ENCODE results near the gene RHOF. TPM values are rescaled to one million over a fixed set of nuclear protein-coding genes. Genes with fewer than 3 reads are reported as not detected.

The RHOF gene
- polyA plus RNA-seq, 1 of the 3 experiments (the other 2 are of a cell fraction): 5.0 TPM

DNA sequence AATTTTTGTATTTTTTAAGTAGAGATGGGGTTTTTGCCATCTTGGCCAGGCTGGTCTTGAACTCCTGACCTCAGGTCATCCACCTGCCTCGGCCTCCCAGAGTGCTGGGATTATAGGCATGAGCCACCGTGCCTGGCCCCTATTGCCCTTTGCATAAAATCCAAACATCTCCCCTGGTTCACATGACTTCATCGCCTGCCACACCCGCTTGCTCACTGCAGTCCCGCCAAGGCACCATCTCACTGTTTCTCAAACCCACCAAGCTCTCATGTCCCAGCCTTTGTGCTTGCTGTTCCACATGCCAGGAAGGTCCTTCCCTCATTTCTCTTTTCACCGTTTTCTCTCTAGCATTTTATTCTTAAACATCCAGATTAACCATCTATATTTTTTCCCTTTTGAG lies 9.7 kb downstream of the RHOF start (continued):
- TF ChIP-seq, protein P1, sequence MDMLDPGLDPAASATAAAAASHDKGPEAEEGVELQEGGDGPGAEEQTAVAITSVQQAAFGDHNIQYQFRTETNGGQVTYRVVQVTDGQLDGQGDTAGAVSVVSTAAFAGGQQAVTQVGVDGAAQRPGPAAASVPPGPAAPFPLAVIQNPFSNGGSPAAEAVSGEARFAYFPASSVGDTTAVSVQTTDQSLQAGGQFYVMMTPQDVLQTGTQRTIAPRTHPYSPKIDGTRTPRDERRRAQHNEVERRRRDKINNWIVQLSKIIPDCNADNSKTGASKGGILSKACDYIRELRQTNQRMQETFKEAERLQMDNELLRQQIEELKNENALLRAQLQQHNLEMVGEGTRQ (IDR thresholded peaks at IDR 0.05; ENCODE audit: borderline replicate concordance, low read depth, low read length): no peak
- TF ChIP-seq RCOR1 (IDR thresholded peaks at IDR 0.05; ENCODE audit: low read length): no peak

DNA sequence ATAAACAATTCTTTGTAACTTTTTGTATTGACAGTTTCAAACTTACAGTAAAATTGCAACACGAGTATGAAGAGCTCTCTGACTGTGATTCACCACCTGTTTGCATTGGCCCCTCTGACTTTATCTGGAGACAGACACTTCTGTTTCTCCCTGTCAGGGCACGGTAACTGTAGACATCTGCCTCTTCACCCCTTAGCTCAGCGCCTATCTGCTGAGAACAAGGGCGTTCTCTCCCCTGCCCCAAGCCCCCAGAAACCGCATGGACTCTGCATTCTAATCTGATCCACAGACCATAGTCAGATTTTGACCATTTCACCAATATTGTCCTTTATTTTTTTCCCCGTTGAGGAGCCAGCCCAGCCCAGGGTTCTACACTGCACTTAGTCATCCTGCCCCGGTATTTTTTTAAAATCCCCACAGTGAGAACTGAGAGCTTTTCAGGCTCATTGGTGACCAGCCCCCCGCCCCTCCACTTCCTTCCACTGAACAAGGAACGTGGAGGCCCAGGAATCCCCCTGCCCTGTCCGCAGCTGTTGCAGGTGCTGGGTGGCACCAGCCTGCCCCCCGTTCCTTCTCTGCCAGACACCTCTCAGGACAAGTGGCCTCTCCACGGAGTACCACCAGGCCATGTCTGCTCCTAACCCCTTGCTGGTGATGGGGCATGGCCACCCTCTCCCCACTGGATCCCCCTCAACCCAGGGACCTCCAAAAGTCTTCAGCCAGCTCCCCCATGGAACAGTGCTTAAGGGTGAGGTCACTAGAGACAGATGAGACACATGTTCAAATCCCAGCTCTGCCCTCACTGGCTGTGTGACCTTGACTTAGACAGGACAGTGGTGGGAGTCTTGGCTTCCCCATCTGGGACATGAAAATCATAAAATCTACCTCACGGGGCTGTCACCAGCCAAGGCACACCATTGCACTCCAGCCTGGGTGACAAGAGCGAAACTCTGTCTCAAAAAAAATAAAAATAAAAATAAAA lies 11.2 kb downstream of the RHOF start:
- WGBS (ENCODE audit: low lambda C conversion rate): 69% methylated on average over 14 of the region's 14 CpGs
- H3K4me2 ChIP-seq: no peak overlapping the region
- peaks cover 0 to 13% of the 10 kb centered on the region in 2 experiments; a peak in 2 of 4 replicates for H3K4me1 ChIP-seq (ENCODE audit: control insufficient read depth in 1 of 2, insufficient read depth in 2 of 2, low read depth in 1 of 2, low read length in 1 of 2)
- H3K79me2 ChIP-seq (ENCODE audit: insufficient read depth): no peaks in the 10 kb centered on the region; the same call in 1 of the 2 replicates
- no peak overlapping the region; a peak in 1 of 4 replicates for H3K27ac ChIP-seq (ENCODE audit: low read depth in 2 of 2, low read length in 1 of 2)
- CTCF ChIA-PET: interaction anchor here (0.6 to 25.7 kb wide), 7 partner anchors 9 to 106 kb away, joined by 3 to 382 read pairs (median 5); partner anchors contain the start of genes PSMD9 and RHOF
- no peaks in the 10 kb centered on the region for H3K9me3 ChIP-seq
- no peak for DNase-seq
- POLR2A ChIA-PET: interaction anchor here (1.4 kb wide), 1 partner anchor 13 kb away, joined by 4 read pairs; no protein-coding TSS in a partner anchor
- no peak overlapping the region for H2AFZ ChIP-seq (ENCODE audit: low read depth)
- H3K9me2 ChIP-seq: no peaks in the 10 kb centered on the region
- no peaks in the 10 kb centered on the region for H3K27me3 ChIP-seq (ENCODE audit: insufficient read depth)
- H3K4me3 ChIP-seq (ENCODE audit: low read depth in 2 of 2, low read length in 1 of 2): no peak overlapping the region
- H3K9ac ChIP-seq: no peak overlapping the region
- TF ChIP-seq TAF1 (IDR thresholded peaks at IDR 0.05; ENCODE audit: borderline replicate concordance, low read depth, low read length) (no peak), RXRA (IDR thresholded peaks at IDR 0.05; ENCODE audit: borderline replicate concordance, low read depth) (no peak), POLR2AphosphoS5 (IDR thresholded peaks at IDR 0.05; ENCODE audit: low read depth, low read length) (no peak), RFX5 (IDR thresholded peaks at IDR 0.05; ENCODE audit: low read length) (no peak), YY1 (IDR thresholded peaks at IDR 0.05; ENCODE audit: low read depth) (no peak), GATA2 (CRISPR knock-in tag; IDR thresholded peaks at IDR 0.05) (no peak), NFIC (IDR thresholded peaks at IDR 0.05; ENCODE audit: borderline replicate concordance) (no peak), RAD21 (IDR thresholded peaks at IDR 0.05; ENCODE audit: low read length) (no peak), ELF1 (IDR thresholded peaks at IDR 0.05) (no peak), TEAD4 (IDR thresholded peaks at IDR 0.05; ENCODE audit: borderline replicate concordance, insufficient read depth) (no peak), SMC3 (IDR thresholded peaks at IDR 0.05; ENCODE audit: low read depth, low read length) (no peak)
- TF ChIP-seq, protein P2, sequence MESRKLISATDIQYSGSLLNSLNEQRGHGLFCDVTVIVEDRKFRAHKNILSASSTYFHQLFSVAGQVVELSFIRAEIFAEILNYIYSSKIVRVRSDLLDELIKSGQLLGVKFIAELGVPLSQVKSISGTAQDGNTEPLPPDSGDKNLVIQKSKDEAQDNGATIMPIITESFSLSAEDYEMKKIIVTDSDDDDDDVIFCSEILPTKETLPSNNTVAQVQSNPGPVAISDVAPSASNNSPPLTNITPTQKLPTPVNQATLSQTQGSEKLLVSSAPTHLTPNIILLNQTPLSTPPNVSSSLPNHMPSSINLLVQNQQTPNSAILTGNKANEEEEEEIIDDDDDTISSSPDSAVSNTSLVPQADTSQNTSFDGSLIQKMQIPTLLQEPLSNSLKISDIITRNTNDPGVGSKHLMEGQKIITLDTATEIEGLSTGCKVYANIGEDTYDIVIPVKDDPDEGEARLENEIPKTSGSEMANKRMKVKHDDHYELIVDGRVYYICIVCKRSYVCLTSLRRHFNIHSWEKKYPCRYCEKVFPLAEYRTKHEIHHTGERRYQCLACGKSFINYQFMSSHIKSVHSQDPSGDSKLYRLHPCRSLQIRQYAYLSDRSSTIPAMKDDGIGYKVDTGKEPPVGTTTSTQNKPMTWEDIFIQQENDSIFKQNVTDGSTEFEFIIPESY (IDR thresholded peaks at IDR 0.05; ENCODE audit: borderline replicate concordance, low read depth): no peak
- TF ChIP-seq, protein P3, sequence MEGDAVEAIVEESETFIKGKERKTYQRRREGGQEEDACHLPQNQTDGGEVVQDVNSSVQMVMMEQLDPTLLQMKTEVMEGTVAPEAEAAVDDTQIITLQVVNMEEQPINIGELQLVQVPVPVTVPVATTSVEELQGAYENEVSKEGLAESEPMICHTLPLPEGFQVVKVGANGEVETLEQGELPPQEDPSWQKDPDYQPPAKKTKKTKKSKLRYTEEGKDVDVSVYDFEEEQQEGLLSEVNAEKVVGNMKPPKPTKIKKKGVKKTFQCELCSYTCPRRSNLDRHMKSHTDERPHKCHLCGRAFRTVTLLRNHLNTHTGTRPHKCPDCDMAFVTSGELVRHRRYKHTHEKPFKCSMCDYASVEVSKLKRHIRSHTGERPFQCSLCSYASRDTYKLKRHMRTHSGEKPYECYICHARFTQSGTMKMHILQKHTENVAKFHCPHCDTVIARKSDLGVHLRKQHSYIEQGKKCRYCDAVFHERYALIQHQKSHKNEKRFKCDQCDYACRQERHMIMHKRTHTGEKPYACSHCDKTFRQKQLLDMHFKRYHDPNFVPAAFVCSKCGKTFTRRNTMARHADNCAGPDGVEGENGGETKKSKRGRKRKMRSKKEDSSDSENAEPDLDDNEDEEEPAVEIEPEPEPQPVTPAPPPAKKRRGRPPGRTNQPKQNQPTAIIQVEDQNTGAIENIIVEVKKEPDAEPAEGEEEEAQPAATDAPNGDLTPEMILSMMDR (IDR thresholded peaks at IDR 0.05): no peak
- TF ChIP-seq, protein P1 (IDR thresholded peaks at IDR 0.05; ENCODE audit: borderline replicate concordance, low read depth, low read length): no peak
- no peaks in the 10 kb centered on the region; the same call in 1 of the 2 replicates for H4K20me1 ChIP-seq (ENCODE audit: insufficient read depth)
- peaks cover 0 to 10% of the 10 kb centered on the region in 2 experiments for H3K36me3 ChIP-seq (replicated peaks in 1 of 2; ENCODE audit: control insufficient read depth in 1 of 2, insufficient read depth in 2 of 2, low read length in 1 of 2)
- peaks cover 28% of the 10 kb centered on the region for H3F3A ChIP-seq (replicated peaks; ENCODE audit: insufficient read depth)

Measured in SK-N-SH (cell line).